MM.1S (cell line): ENCODE data around the gene VPS18.

Experiments used
- DNase-seq: peaks from one replicate; pipeline ENCODE4 v3.0.0-alpha.2; 2015
- H2AFZ ChIP-seq: fragments of 300-600 bp; sonication (generic); 2 replicates; pipeline ENCODE4 v1.6.0; 2016; ENCODE audit warnings: antibody characterized with exemption, low read length
- H3F3A ChIP-seq: fragments of 300-600 bp; sonication (generic); 2 replicates; pipeline ENCODE4 v1.6.1; 2016; ENCODE audit warnings: mild to moderate bottlenecking, antibody characterized with exemption, low read length, moderate library complexity, mixed read lengths; ENCODE audit not compliant: insufficient read depth
- H3K27ac ChIP-seq: fragments of 300-600 bp; sonication (generic); 2 replicates; pipeline ENCODE4 v1.5.1; 2016; ENCODE audit warnings: mild to moderate bottlenecking, low read length
- H3K27me3 ChIP-seq: fragments of 300-600 bp; sonication (generic); replicated peaks from 2 replicates; pipeline ENCODE4 v1.6.0; 2016; ENCODE audit warnings: low read length; ENCODE audit not compliant: insufficient read depth
- H3K36me3 ChIP-seq: fragments of 300-600 bp; sonication (generic); replicated peaks from 2 replicates; pipeline ENCODE4 v1.6.1; 2016; ENCODE audit warnings: mild to moderate bottlenecking, low read length, mixed read lengths; ENCODE audit not compliant: insufficient read depth
- H3K4me1 ChIP-seq: fragments of 300-600 bp; sonication (generic); 2 replicates; pipeline ENCODE4 v1.6.1; 2016; ENCODE audit warnings: low read length, mixed read lengths
- H3K4me2 ChIP-seq: fragments of 300-600 bp; sonication (generic); 2 replicates; pipeline ENCODE4 v1.6.0; 2016; ENCODE audit warnings: low read depth, low read length
- H3K4me3 ChIP-seq: fragments of 300-600 bp; sonication (generic); 2 replicates; pipeline ENCODE4 v1.5.1; 2016; ENCODE audit warnings: low read length, mixed read lengths
- H3K79me2 ChIP-seq: fragments of 300-600 bp; sonication (generic); 2 replicates; pipeline ENCODE4 v1.6.1; 2016; ENCODE audit warnings: mixed run types, low read length, mixed read lengths
- H3K9ac ChIP-seq: fragments of 300-600 bp; sonication (generic); 2 replicates; pipeline ENCODE4 v1.6.1; 2016; ENCODE audit warnings: low read length, mixed read lengths
- H3K9me2 ChIP-seq: fragments of 300-600 bp; sonication (generic); replicated peaks from 2 replicates; pipeline ENCODE4 v1.6.1; 2016; ENCODE audit warnings: mild to moderate bottlenecking, low read length, mixed read lengths; ENCODE audit not compliant: insufficient read depth
- H3K9me3 ChIP-seq: fragments of 300-600 bp; sonication (generic); replicated peaks from 2 replicates; pipeline ENCODE4 v1.6.1; 2016; ENCODE audit warnings: mild to moderate bottlenecking, low read length, mixed read lengths; ENCODE audit not compliant: insufficient read depth
- H4K20me1 ChIP-seq: fragments of 300-600 bp; sonication (generic); 2 replicates; pipeline ENCODE4 v1.6.1; 2016; ENCODE audit warnings: mild to moderate bottlenecking, low read length, moderate library complexity, mixed read lengths; ENCODE audit not compliant: insufficient read depth
- CTCF ChIP-seq: fragments of 300-600 bp; sonication (generic); IDR thresholded peaks from 2 replicates; pipeline ENCODE4 v1.5.1; 2016; ENCODE audit warnings: antibody characterized with exemption, low read length, mixed read lengths
- EZH2 ChIP-seq: fragments of 300-600 bp; sonication (generic); optimal IDR thresholded peaks from 2 replicates; pipeline ENCODE3; 2017; ENCODE audit warnings: low read depth, mild to moderate bottlenecking, antibody characterized with exemption, low read length, mixed read lengths
- EZH2phosphoT487 ChIP-seq: fragments of 300-600 bp; sonication (generic); IDR thresholded peaks from 2 replicates; pipeline ENCODE4 v1.6.1; 2018; ENCODE audit warnings: antibody characterized with exemption, low read length

VPS18 gene

GRCh38 chr15:40892447-40893012, 1.7 kb upstream of the VPS18 start:
- Histone ChIP-seq H3K36me3 (no peaks in the 10 kb centered on the region), H3K4me1 (peaks cover 25% of the 10 kb centered on the region), H2AFZ (no peak overlapping the region), H3K27ac (no peak overlapping the region), H4K20me1 (no peaks in the 10 kb centered on the region), H3K79me2 (peaks cover 19% of the 10 kb centered on the region), H3F3A (peaks cover 9% of the 10 kb centered on the region), H3K27me3 (no peaks in the 10 kb centered on the region), H3K4me3 (no peak overlapping the region), H3K9me3 (no peaks in the 10 kb centered on the region), H3K4me2 (no peak overlapping the region), H3K9me2 (no peaks in the 10 kb centered on the region), H3K9ac (no peak overlapping the region)
- no peak for DNase-seq
- no peak for TF ChIP-seq EZH2
- TF ChIP-seq CTCF: no peak
- no peak for TF ChIP-seq EZH2phosphoT487

- H2AFZ ChIP-seq: peak overlapping the region; percentile 97
- no peak overlapping the region for H3K27ac ChIP-seq
- peaks cover 9% of the 10 kb centered on the region for H3F3A ChIP-seq
- no peaks in the 10 kb centered on the region for H3K9me3 ChIP-seq
- H3K9ac ChIP-seq: no peak overlapping the region
- DNase-seq: no peak
- no peak overlapping the region for H3K4me3 ChIP-seq
- H3K79me2 ChIP-seq: peaks cover 19% of the 10 kb centered on the region
- no peak for TF ChIP-seq EZH2phosphoT487
- no peak for TF ChIP-seq EZH2
- no peak for TF ChIP-seq CTCF
- no peaks in the 10 kb centered on the region for H3K36me3 ChIP-seq
- no peaks in the 10 kb centered on the region for H3K9me2 ChIP-seq
- H3K4me1 ChIP-seq: peaks cover 25% of the 10 kb centered on the region
- no peaks in the 10 kb centered on the region for H4K20me1 ChIP-seq
- H3K4me2 ChIP-seq: no peak overlapping the region; the same call in 1 of the 2 replicates
- H3K27me3 ChIP-seq: no peaks in the 10 kb centered on the region
Measured at GRCh38 chr15:40893019-40893670, 1.1 kb upstream of the VPS18 start.

GRCh38 chr15:40894681-40895448, 615 bp downstream of the VPS18 start:
- peaks cover 25% of the 10 kb centered on the region for H3K4me1 ChIP-seq
- H3K9ac ChIP-seq: peak overlapping the region; percentile 89
- no peaks in the 10 kb centered on the region for H3K27me3 ChIP-seq
- TF ChIP-seq EZH2 (no peak), CTCF (peak; percentile 75)
- H3K27ac ChIP-seq: peak overlapping the region; percentile 72
- H3K79me2 ChIP-seq: peaks cover 30% of the 10 kb centered on the region
- no peaks in the 10 kb centered on the region for H4K20me1 ChIP-seq
- peak overlapping the region; percentile 81 for H3K4me3 ChIP-seq
- peaks cover 9% of the 10 kb centered on the region for H3F3A ChIP-seq
- H2AFZ ChIP-seq: peak overlapping the region; percentile 74
- DNase-seq: peak; percentile 76
- no peaks in the 10 kb centered on the region for H3K9me3 ChIP-seq
- peak overlapping the region; percentile 75 for H3K4me2 ChIP-seq
- H3K9me2 ChIP-seq: no peaks in the 10 kb centered on the region
- no peaks in the 10 kb centered on the region for H3K36me3 ChIP-seq
